Measurements from ENCODE around the gene ENPP7. TPM values are rescaled to one million over a fixed set of nuclear protein-coding genes. Genes with fewer than 3 reads are reported as not detected.
"Not testable (repeated sequence)": the region's sequence is repeated elsewhere in the genome, so short reads cannot be mapped to it uniquely, and the experiment has no call there.

The ENPP7 gene
- total RNA-seq, 2 donors from 2014 or later: 0.17 TPM; not detected in 1

GRCh38 chr17:79769570-79770506, 39.1 kb downstream of the ENPP7 start:
- DNase-seq (no peak), ATAC-seq (no peak)
- intact Hi-C loops (cut with DNase I, micrococcal nuclease): no loop called here

GRCh38 chr17:79771276-79771675, 40.5 kb downstream of the ENPP7 start:
- intact Hi-C loops (cut with DNase I, micrococcal nuclease): no loop called here
- DNase-seq (no peak), ATAC-seq (no peak)

- DNase-seq; intact Hi-C loops (cut with DNase I, micrococcal nuclease); ATAC-seq: not testable (repeated sequence)
Measured at GRCh38 chr17:79772726-79773125, 42.0 kb downstream of the ENPP7 start.

GRCh38 chr17:79774561-79774975, 43.8 kb downstream of the ENPP7 start:
- DNase-seq (no peak), ATAC-seq (no peak)
- intact Hi-C loops (cut with DNase I, micrococcal nuclease): no loop called here

GRCh38 chr17:79775632-79776031, 44.9 kb downstream of the ENPP7 start:
- intact Hi-C loops (cut with DNase I, micrococcal nuclease): no loop called here
- ATAC-seq (no peak), DNase-seq (no peak)

GRCh38 chr17:79776376-79777119, 45.8 kb downstream of the ENPP7 start:
- intact Hi-C loops (cut with DNase I, micrococcal nuclease): no loop called here
- DNase-seq: no peak
- peak; percentile 22 for ATAC-seq

GRCh38 chr17:79777120-79777893, 46.6 kb downstream of the ENPP7 start:
- intact Hi-C loops (cut with DNase I, micrococcal nuclease): no loop called here
- DNase-seq (peak in 1 of 2 donors; percentile 55), ATAC-seq (peak; percentile 38)

- DNase-seq: peak; percentile 64 to 77
- peak; percentile 87 for ATAC-seq
- intact Hi-C loops (cut with DNase I, micrococcal nuclease): no loop called here
Measured at GRCh38 chr17:79777894-79778503, 47.3 kb downstream of the ENPP7 start, which contains the start of gene CBX2. Gene CBX2, plus strand, starts transcription at chr17:79778148. Its CDS starts 88 bp downstream, at chr17:79778236.

GRCh38 chr17:79778504-79779083, 47.9 kb downstream of the ENPP7 start:
- no peak for ATAC-seq
- intact Hi-C loops (cut with DNase I, micrococcal nuclease): no loop called here
- DNase-seq: peak in 1 of 2 donors; percentile 36

- intact Hi-C loops (cut with DNase I, micrococcal nuclease): no loop called here
- no peak for DNase-seq
- no peak for ATAC-seq
Measured at GRCh38 chr17:79779084-79779529, 48.4 kb downstream of the ENPP7 start.

- DNase-seq (no peak), ATAC-seq (no peak)
- intact Hi-C loops (cut with DNase I, micrococcal nuclease): loop anchor here in 1 of 2 donors (10.0 kb wide), 1 partner anchor 215 kb away; no protein-coding TSS in a partner anchor
Measured at GRCh38 chr17:79779661-79780365, 49.1 kb downstream of the ENPP7 start.

- DNase-seq (no peak), ATAC-seq (no peak)
- intact Hi-C loops (cut with DNase I, micrococcal nuclease): loop anchor here in 1 of 2 donors (10.0 kb wide), 1 partner anchor 214 kb away; no protein-coding TSS in a partner anchor
Measured at GRCh38 chr17:79781012-79781650, 50.4 kb downstream of the ENPP7 start.

GRCh38 chr17:79781736-79782575, 51.2 kb downstream of the ENPP7 start:
- DNase-seq: no peak

GRCh38 chr17:79783891-79784290, 53.1 kb downstream of the ENPP7 start:
- ATAC-seq (no peak), DNase-seq (no peak)
- intact Hi-C loops (cut with DNase I, micrococcal nuclease): loop anchor here in 1 of 2 donors (10.0 kb wide), 1 partner anchor 211 kb away; no protein-coding TSS in a partner anchor

More at GRCh38 chr17:79781736-79782575, 51.2 kb downstream of the ENPP7 start:
- intact Hi-C loops (cut with DNase I, micrococcal nuclease): loop anchor here in 1 of 2 donors (10.0 kb wide), 1 partner anchor 213 kb away; no protein-coding TSS in a partner anchor
- no peak for ATAC-seq

- ATAC-seq: no peak
- intact Hi-C loops (cut with DNase I, micrococcal nuclease): loop anchor here in 1 of 2 donors (10.0 kb wide), 1 partner anchor 210 kb away; no protein-coding TSS in a partner anchor
- DNase-seq: no peak
Measured at GRCh38 chr17:79784353-79785016, 53.7 kb downstream of the ENPP7 start.
